Gastrocnemius medialis (tissue), 4 donors: ENCODE data around the gene KIN.

Experiments used
- CTCF ChIP-seq, 5 experiments: fragments of 450-650 bp in 3 of 5; fragments of 200-600 bp in 2 of 5; sonication (generic) in 2 of 5; IDR thresholded peaks in 4 of 5; conservative IDR thresholded peaks in 1 of 5; 1 replicate in 4 of 5; 2 replicates in 1 of 5; pipeline ENCODE4 v1.5.1; 2016 to 2019; ENCODE audit warnings: antibody characterized with exemption in 5 of 5, mild to moderate bottlenecking in 3 of 5, moderate library complexity in 3 of 5
- POLR2A ChIP-seq, 2 donors: fragments of 450-650 bp; IDR thresholded peaks; one replicate each; pipeline ENCODE4 v1.6.1; 2017; ENCODE audit warnings: antibody characterized with exemption in 2 of 2, mild to moderate bottlenecking in 2 of 2, moderate library complexity in 2 of 2

GRCh38 chr10:7792541-7792940, 4.7 kb upstream of the KIN start:
- TF ChIP-seq CTCF (IDR thresholded peaks at IDR 0.05 in 4 of 5, conservative IDR thresholded peaks at IDR 0.05 in 1 of 5) = no peak
- TF ChIP-seq POLR2A (IDR thresholded peaks at IDR 0.05) = no peak
